ENCODE results near the gene RTF2.
"Not testable (repeated sequence)": the region's sequence is repeated elsewhere in the genome, so short reads cannot be mapped to it uniquely, and the experiment has no call there.

The RTF2 gene

DNA sequence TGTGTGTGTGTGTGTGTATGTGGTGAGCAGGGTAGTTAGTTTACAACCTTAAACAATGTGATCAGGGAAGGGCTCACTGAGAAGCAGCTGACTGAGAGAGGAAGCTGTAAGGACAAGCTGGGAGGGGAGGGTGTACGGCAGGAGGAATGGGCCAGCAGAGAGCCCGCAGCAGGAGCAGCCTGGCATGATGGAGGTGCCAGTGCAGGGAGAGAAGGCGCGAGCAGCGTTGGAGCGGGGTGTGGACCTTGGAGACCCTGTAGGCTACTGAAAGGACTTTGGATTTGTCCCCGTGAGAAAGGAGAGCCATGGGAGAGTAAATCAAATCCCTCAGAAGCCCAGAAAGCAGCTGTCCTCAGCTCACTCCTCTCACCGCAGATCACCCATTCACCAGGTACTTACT is 83.1 kb downstream of the RTF2 start:
- no peak for DNase-seq (ENCODE audit: low read depth in 2 of 2)

DNA sequence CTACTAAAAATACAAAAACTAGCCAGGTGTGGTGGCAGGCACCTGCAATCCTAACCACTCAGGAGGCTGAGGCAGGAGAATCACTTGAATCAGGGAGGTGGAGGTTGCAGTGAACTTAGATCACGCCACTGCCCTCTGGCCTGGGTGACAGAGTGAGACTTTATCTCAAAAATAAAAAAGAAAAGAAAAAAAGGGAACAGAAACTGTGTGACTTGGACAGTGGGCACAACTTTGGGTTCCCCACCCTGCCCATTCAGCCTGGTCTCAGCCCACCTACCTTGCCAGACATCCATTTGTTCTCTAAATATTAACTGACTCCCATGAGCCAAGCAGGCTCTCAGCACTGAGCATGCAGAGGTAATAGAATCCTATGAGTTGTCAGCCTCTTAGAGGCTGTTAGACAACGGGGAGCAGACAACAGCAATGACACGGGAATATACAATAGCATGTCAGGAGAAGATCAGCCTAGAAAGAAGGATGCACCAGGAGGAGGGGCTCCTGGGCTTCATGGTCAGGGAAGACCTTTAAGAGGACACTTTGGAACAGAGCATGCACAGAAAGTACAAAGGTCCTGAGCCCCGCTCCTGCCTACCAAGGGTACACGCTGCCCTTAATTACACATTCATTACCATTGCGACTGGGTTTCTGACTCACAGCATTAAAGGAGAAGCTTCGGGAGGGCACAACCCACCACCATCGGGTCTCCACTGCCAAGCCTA is 84.6 kb downstream of the RTF2 start:
- DNase-seq (ENCODE audit: low read depth in 2 of 2): no peak

DNA sequence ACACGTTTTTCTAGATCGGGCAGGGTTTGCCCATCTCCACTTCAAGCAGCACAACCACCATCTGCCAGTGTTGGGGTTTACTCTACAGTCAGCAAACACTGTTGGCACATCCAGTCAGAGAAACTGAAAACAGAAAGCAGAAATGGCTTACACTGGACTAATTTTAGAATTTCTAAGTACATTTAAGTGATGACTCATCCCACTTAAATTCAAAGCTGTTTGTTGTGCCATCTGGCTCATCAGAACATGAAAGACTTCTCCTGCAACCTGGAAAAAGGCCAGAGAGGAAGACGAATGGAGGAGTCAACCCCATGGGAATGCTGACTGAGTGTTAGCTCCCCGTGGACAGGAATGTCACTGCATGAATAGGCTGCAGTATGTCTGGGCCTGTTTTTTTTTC is 86.4 kb downstream of the RTF2 start:
- DNase-seq (ENCODE audit: low read depth in 2 of 2): no peak

DNA sequence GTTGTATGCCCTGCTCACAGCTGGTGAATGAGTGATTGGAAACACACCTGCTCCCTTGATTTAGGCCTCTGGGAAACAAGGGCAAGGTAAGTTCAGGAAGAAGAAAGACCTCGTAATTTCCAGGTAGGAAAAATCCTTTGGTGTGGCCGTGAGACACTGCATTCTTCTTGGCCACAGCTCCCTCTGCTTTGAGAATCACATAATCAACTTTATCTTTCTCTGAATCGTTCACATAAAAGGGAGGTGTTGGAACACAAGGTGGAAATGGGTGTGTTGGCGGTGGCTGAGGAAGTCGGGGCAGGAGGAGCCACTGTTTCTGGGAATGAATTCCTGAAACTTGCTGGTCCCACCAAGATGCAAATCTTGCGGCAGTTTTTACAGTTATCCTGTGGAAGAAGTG is 90.5 kb downstream of the RTF2 start:
- DNase-seq (ENCODE audit: low read depth in 2 of 2): no peak

DNA sequence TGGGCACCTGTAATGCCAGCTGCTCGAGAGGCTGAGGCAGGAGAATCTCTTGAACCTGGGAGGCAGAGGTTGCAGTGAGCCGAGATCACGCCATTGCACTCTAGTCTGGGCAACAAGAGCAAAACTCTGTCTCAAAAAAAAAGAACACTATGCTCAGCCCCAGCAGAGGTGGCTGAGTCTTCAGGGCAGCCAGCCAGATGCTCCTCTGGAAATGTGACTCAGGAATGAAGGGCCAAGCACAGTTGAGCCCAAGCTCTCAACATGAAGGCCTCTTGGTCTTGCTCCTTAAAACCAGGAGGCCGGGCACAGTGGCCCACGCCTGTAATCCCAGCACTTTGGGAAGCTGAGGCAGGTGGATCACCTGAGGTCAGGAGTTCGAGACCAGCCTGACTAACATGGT is 96.1 kb downstream of the RTF2 start:
- DNase-seq (ENCODE audit: low read depth in 2 of 2): not testable (repeated sequence)

DNA sequence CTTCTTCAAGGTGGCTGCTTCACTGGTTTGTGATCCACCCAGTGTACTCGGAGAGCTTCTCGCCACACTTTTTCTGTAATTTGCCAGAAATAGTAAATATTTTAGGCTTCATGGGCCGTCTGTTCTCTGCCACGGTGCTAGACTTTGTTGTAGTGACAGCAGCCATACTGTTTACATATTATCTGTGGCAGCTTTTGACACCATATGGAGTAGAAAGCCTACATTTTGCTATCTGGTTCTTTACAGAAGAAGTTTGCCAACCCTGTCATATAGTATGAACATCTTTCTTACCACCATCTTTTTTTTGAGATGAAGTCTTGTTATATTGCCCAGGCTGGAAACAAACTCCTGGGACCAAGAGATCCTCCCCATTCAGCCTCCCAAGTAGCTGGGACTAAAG is 97.1 kb downstream of the RTF2 start:
- DNase-seq (ENCODE audit: low read depth in 2 of 2): no peak

DNA sequence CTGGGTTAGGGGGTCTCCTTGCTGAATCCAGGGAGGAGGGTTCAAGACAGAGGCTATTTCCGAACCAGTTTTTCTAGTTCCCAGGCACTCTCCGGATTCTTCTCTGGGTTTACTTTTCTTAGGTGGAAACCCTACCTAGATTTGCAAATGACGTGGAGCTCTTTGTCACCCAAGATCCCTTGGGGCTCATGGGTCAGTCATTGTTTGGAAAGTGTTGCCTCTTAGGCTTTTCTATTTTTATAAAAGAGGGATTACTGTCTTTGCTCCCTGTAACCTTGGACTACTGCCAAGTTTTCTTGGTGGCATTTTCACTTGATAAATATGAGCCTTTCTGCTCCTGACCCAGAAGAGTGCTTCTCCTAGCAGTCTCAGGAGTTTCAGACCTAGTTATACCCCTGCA is 98.2 kb downstream of the RTF2 start:
- DNase-seq (ENCODE audit: low read depth in 2 of 2): no peak
